ENCODE measurements around the gene EXOC7.

Gene EXOC7

GRCh38 chr17:76039121-76039520 is 64.5 kb downstream of the EXOC7 start:
- Histone ChIP-seq H3K27ac (no peak overlapping the region), H3K4me3 (no peak overlapping the region)
- TF ChIP-seq CTCF (IDR thresholded peaks at IDR 0.05): no peak
- no peak for DNase-seq (ENCODE audit: low spot score)

GRCh38 chr17:76038050-76038449 is 65.5 kb downstream of the EXOC7 start:
- no peak for TF ChIP-seq CTCF (IDR thresholded peaks at IDR 0.05)
- Histone ChIP-seq H3K4me3 (no peak overlapping the region), H3K27ac (no peak overlapping the region)
- DNase-seq (ENCODE audit: low spot score): no peak

- no peak overlapping the region for H3K27ac ChIP-seq
- TF ChIP-seq CTCF (IDR thresholded peaks at IDR 0.05): no peak
- DNase-seq (ENCODE audit: low spot score): no peak
- no peak overlapping the region for H3K4me3 ChIP-seq
These were observed 66.9 kb downstream of the EXOC7 start for GRCh38 chr17:76036497-76037261.

GRCh38 chr17:76034428-76035350 is 68.9 kb downstream of the EXOC7 start:
- no peak overlapping the region for H3K4me3 ChIP-seq
- no peak overlapping the region for H3K27ac ChIP-seq
- no peak for DNase-seq (ENCODE audit: low spot score)
- no peak for TF ChIP-seq CTCF (IDR thresholded peaks at IDR 0.05)

GRCh38 chr17:76033139-76033538 is 70.4 kb downstream of the EXOC7 start:
- no peak for DNase-seq (ENCODE audit: low spot score)
- TF ChIP-seq CTCF (IDR thresholded peaks at IDR 0.05): no peak
- Histone ChIP-seq H3K4me3 (no peak overlapping the region), H3K27ac (no peak overlapping the region)

- TF ChIP-seq CTCF (IDR thresholded peaks at IDR 0.05): no peak
- no peak overlapping the region for H3K4me3 ChIP-seq
- no peak overlapping the region for H3K27ac ChIP-seq
- DNase-seq (ENCODE audit: low spot score): no peak
These were observed 70.8 kb downstream of the EXOC7 start for GRCh38 chr17:76032780-76033108.

All from coronary artery (tissue), 2 donors.